Measurements from ENCODE around the gene SLC18B1. TPM values are rescaled to one million over a fixed set of nuclear protein-coding genes. Genes with fewer than 3 reads are reported as not detected.

SLC18B1 gene
- total and polyA plus RNA-seq, 2 of the 13 experiments (the other 11 are each of a cell fraction or from before 2014, with no cell fraction given), result 11.4 to 13.8 TPM

GRCh38 chr6:132813173-132813856 lies 14.9 kb upstream of the SLC18B1 start (continued):
- no peak for TF ChIP-seq USF2 (IDR thresholded peaks at IDR 0.05; ENCODE audit: low read depth, low read length)
- TF ChIP-seq USF2 (CRISPR knock-in tag; IDR thresholded peaks at IDR 0.05; ENCODE audit: borderline replicate concordance), result no peak; the same call in 1 of the 2 replicates
- 0 out of 2 replicates have a peak, but pooled peaks have one; percentile 28 for TF ChIP-seq RORA (CRISPR knock-in tag; IDR thresholded peaks at IDR 0.05)
- no peak for TF ChIP-seq HBP1 (CRISPR knock-in tag; IDR thresholded peaks at IDR 0.05; ENCODE audit: low read depth)
- no peak for TF ChIP-seq ZNF230 (CRISPR knock-in tag; IDR thresholded peaks at IDR 0.05)
- no peak; the same call in 1 of the 2 replicates for TF ChIP-seq ZNF792 (CRISPR knock-in tag; IDR thresholded peaks at IDR 0.05)
- 0 out of 2 replicates have a peak, but pooled peaks have one; percentile 38 for TF ChIP-seq ZNF567 (CRISPR knock-in tag; IDR thresholded peaks at IDR 0.05; ENCODE audit: borderline replicate concordance)
- 0 out of 2 replicates have a peak, but pooled peaks have one; percentile 14 for TF ChIP-seq ERF (CRISPR knock-in tag; IDR thresholded peaks at IDR 0.05)
- TF ChIP-seq ZNF570 (CRISPR knock-in tag; IDR thresholded peaks at IDR 0.05; ENCODE audit: borderline replicate concordance), result no peak
- TF ChIP-seq ISX (CRISPR knock-in tag; conservative IDR thresholded peaks at IDR 0.05), result no peak
- TF ChIP-seq SPEN (CRISPR knock-in tag; IDR thresholded peaks at IDR 0.05; ENCODE audit: low read depth), result no peak
- TF ChIP-seq ZNF800 (CRISPR knock-in tag; IDR thresholded peaks at IDR 0.05), result 0 out of 2 replicates have a peak, but pooled peaks have one; percentile 12
- 0 out of 2 replicates have a peak, but pooled peaks have one; percentile 24 for TF ChIP-seq ZNF20 (CRISPR knock-in tag; IDR thresholded peaks at IDR 0.05)
- no peak for TF ChIP-seq PITX1 (CRISPR knock-in tag; IDR thresholded peaks at IDR 0.05)
- TF ChIP-seq CCAR2 (optimal IDR thresholded peaks at IDR 0.05; ENCODE audit: low read depth, low read length), result no peak
- peak; percentile 79; the same call in 1 of the 2 replicates for TF ChIP-seq ADNP (CRISPR knock-in tag; IDR thresholded peaks at IDR 0.05)
- TF ChIP-seq SMAD1 (CRISPR knock-in tag; IDR thresholded peaks at IDR 0.05; ENCODE audit: borderline replicate concordance, low read depth), result no peak
- TF ChIP-seq FOXM1 (CRISPR knock-in tag; IDR thresholded peaks at IDR 0.05), result no peak
- TF ChIP-seq ZNF468 (CRISPR knock-in tag; IDR thresholded peaks at IDR 0.05), result no peak
- TF ChIP-seq ZNF75D (CRISPR knock-in tag; IDR thresholded peaks at IDR 0.05; ENCODE audit: borderline replicate concordance), result peak; percentile 74; the same call in 1 of the 2 replicates
- TF ChIP-seq ZNF710 (CRISPR knock-in tag; IDR thresholded peaks at IDR 0.05; ENCODE audit: borderline replicate concordance), result 0 out of 2 replicates have a peak, but pooled peaks have one; percentile 43

Measured in HepG2 (cell line).